ENCODE measurements around the gene ZFPM1.

GRCh38 chr16:88453611-88454522, 787 bp downstream of the ZFPM1 start:
- TF ChIP-seq POLR2A (IDR thresholded peaks at IDR 0.05) (no peak), EP300 (IDR thresholded peaks at IDR 0.05) (no peak), CTCF (IDR thresholded peaks at IDR 0.05) (no peak)
